ENCODE data around the gene CORIN. TPM values are rescaled to one million over a fixed set of nuclear protein-coding genes. Genes with fewer than 3 reads are reported as not detected.
"Not testable (repeated sequence)": the region's sequence is repeated elsewhere in the genome, so short reads cannot be mapped to it uniquely, and the experiment has no call there.

Gene CORIN
- total and polyA plus RNA-seq, 10 of the 15 experiments (the other 5 are each of a cell fraction or from before 2014, with no cell fraction given) = 0.02 to 0.45 (median 0.09) TPM; not detected in 3

DNA sequence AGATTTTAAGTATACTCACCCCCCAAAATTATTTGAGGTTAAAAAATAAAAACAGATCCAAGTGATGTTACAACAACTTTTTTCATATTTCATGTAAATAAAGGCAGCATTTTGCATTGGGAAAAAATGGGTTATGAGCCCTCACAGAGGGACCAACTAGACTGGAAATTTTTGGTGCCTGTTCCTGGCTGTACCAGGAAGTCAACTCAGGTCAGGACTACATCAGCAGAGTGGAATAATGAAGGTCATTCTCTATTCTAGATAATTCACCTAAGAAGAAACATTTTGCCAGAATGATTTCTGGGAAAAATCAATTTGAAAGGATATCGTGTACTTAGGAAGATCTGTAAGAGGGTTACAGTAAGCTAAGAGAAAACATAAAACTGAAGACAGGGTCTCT lies 66.8 kb downstream of the CORIN start:
- Histone ChIP-seq H4K20me1 (ENCODE audit: control insufficient read depth, insufficient read depth) (no peaks in the 10 kb centered on the region), H3K9me3 (replicated peaks; ENCODE audit: control insufficient read depth, insufficient read depth, low read length) (no peaks in the 10 kb centered on the region), H3K79me2 (ENCODE audit: control insufficient read depth, insufficient read depth, low read length) (no peaks in the 10 kb centered on the region), H3K36me3 (ENCODE audit: control insufficient read depth in 2 of 2, insufficient read depth in 2 of 2, low read length in 1 of 2) (no peaks in the 10 kb centered on the region), H3K4me2 (ENCODE audit: control insufficient read depth, insufficient read depth) (no peak overlapping the region), H3K4me3 (no peak overlapping the region), H3K4me1 (ENCODE audit: control insufficient read depth, insufficient read depth, low read length) (no peaks in the 10 kb centered on the region), H3K9ac (ENCODE audit: control insufficient read depth, insufficient read depth, low read length) (no peak overlapping the region), H3K27me3 (replicated peaks in 1 of 2; ENCODE audit: control insufficient read depth in 2 of 2, insufficient read depth in 2 of 2, low read length in 1 of 2) (no peaks in the 10 kb centered on the region; a peak in 1 of 4 replicates), H2AFZ (ENCODE audit: control insufficient read depth, low read depth, low read length) (no peak overlapping the region), H3K27ac (ENCODE audit: control insufficient read depth, insufficient read depth) (no peak overlapping the region)
- ATAC-seq (no peak), DNase-seq (ENCODE audit: low read depth, low spot score) (no peak), FAIRE-seq (no peak)
- ChIA-PET POLR2A (no interaction called here), SMC1A (ENCODE audit: uncharacterized antibody, unreplicated experiment) (no interaction called here), CTCF (no interaction called here), RAD21 (ENCODE audit: unreplicated experiment) (no interaction called here)
- 78% methylated on average over 1 of the region's 1 CpG for WGBS (ENCODE audit: insufficient coverage, insufficient replicate concordance, low lambda C conversion rate, missing lambda C conversion rate)
- BruUV-seq (replicated peaks) = no TSS peak
- TF ChIP-seq NFXL1 (IDR thresholded peaks at IDR 0.05; ENCODE audit: borderline replicate concordance) (no peak), JUNB (IDR thresholded peaks at IDR 0.05) (no peak), CREM (IDR thresholded peaks at IDR 0.05; ENCODE audit: low read depth) (no peak), ZNF274 (IDR thresholded peaks at IDR 0.05; ENCODE audit: insufficient read depth, insufficient read length) (no peak), KDM1A (IDR thresholded peaks at IDR 0.05; ENCODE audit: borderline replicate concordance) (no peak), CTCF (IDR thresholded peaks at IDR 0.05 in 2 of 3, conservative IDR thresholded peaks at IDR 0.05 in 1 of 3; ENCODE audit: control insufficient read depth in 2 of 3, extremely low read depth in 1 of 3, insufficient read depth in 1 of 3, low read depth in 3 of 3, low read length in 3 of 3) (no peak), SMAD1 (IDR thresholded peaks at IDR 0.05; ENCODE audit: low read depth, partially characterized antibody) (no peak)
- TF ChIP-seq, protein P1, sequence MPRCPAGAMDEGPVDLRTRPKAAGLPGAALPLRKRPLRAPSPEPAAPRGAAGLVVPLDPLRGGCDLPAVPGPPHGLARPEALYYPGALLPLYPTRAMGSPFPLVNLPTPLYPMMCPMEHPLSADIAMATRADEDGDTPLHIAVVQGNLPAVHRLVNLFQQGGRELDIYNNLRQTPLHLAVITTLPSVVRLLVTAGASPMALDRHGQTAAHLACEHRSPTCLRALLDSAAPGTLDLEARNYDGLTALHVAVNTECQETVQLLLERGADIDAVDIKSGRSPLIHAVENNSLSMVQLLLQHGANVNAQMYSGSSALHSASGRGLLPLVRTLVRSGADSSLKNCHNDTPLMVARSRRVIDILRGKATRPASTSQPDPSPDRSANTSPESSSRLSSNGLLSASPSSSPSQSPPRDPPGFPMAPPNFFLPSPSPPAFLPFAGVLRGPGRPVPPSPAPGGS (IDR thresholded peaks at IDR 0.05; ENCODE audit: borderline replicate concordance, insufficient read depth, low read depth, low read length, poor library complexity, severe bottlenecking) = no peak
- TF ChIP-seq, protein P2, sequence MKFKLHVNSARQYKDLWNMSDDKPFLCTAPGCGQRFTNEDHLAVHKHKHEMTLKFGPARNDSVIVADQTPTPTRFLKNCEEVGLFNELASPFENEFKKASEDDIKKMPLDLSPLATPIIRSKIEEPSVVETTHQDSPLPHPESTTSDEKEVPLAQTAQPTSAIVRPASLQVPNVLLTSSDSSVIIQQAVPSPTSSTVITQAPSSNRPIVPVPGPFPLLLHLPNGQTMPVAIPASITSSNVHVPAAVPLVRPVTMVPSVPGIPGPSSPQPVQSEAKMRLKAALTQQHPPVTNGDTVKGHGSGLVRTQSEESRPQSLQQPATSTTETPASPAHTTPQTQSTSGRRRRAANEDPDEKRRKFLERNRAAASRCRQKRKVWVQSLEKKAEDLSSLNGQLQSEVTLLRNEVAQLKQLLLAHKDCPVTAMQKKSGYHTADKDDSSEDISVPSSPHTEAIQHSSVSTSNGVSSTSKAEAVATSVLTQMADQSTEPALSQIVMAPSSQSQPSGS (IDR thresholded peaks at IDR 0.05; ENCODE audit: low read length) = no peak
- intact Hi-C loops (cut with micrococcal nuclease; ENCODE audit: unreplicated experiment) = no loop called here
- in situ Hi-C loops (cut with MboI) = no loop called here

DNA sequence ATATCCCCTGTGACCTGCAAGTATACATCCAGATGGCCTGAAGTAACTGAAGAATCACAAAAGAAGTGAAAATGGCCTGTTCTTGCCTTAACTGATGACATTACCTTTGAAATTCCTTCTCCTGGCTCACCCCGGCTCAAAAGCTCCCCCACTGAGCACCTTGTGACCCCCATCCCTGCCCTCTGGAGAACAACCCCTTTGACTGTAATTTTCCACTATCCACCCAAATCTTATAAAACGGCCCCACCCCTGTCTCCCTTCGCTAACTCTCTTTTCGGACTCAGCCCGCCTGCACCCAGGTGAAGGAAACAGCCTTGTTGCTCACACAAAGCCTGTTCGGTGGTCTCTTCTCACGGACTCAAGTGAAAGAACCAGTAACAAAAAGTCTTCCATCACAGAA lies 69.9 kb downstream of the CORIN start:
- whole genome bisulfite sequencing (ENCODE audit: insufficient coverage, insufficient replicate concordance, low lambda C conversion rate, missing lambda C conversion rate) = 46% methylated on average over 7 of the region's 7 CpGs
- H3K27ac ChIP-seq (ENCODE audit: control insufficient read depth, insufficient read depth); intact Hi-C loops (cut with micrococcal nuclease; ENCODE audit: unreplicated experiment); H3K9ac ChIP-seq (ENCODE audit: control insufficient read depth, insufficient read depth, low read length); RAD21 ChIA-PET (ENCODE audit: unreplicated experiment); ATAC-seq; POLR2A ChIA-PET; H2AFZ ChIP-seq (ENCODE audit: control insufficient read depth, low read depth, low read length); BruUV-seq (replicated peaks); H3K79me2 ChIP-seq (ENCODE audit: control insufficient read depth, insufficient read depth, low read length); SMC1A ChIA-PET (ENCODE audit: uncharacterized antibody, unreplicated experiment); FAIRE-seq; in situ Hi-C loops (cut with MboI); DNase-seq (ENCODE audit: low read depth, low spot score); H3K27me3 ChIP-seq (replicated peaks in 1 of 2; ENCODE audit: control insufficient read depth in 2 of 2, insufficient read depth in 2 of 2, low read length in 1 of 2); H3K4me1 ChIP-seq (ENCODE audit: control insufficient read depth, insufficient read depth, low read length); H3K4me2 ChIP-seq (ENCODE audit: control insufficient read depth, insufficient read depth); CTCF ChIA-PET; H3K9me3 ChIP-seq (replicated peaks; ENCODE audit: control insufficient read depth, insufficient read depth, low read length); H3K4me3 ChIP-seq; H4K20me1 ChIP-seq (ENCODE audit: control insufficient read depth, insufficient read depth); H3K36me3 ChIP-seq (ENCODE audit: control insufficient read depth in 2 of 2, insufficient read depth in 2 of 2, low read length in 1 of 2): not testable (repeated sequence)

Data from GM12878 (cell line).